ENCODE results near the gene ADAT3. TPM values are rescaled to one million over a fixed set of nuclear protein-coding genes. Genes with fewer than 3 reads are reported as not detected.

Gene ADAT3
- total RNA-seq, 2 donors from 2014 or later, result 3.9 to 8.4 TPM

GRCh38 chr19:1863638-1864479, 41.3 kb upstream of the ADAT3 start:
- peak; percentile 70 for DNase-seq (ENCODE audit: low spot score)
- peak; percentile 62 for ATAC-seq (ENCODE audit: insufficient number of reproducible peaks, low FRiP score, low read depth)
- H3K4me1 ChIP-seq (ENCODE audit: control insufficient read depth in 1 of 2, low read depth in 2 of 2), result peaks cover 26 to 40% of the 10 kb centered on the region in 2 donors

DNA sequence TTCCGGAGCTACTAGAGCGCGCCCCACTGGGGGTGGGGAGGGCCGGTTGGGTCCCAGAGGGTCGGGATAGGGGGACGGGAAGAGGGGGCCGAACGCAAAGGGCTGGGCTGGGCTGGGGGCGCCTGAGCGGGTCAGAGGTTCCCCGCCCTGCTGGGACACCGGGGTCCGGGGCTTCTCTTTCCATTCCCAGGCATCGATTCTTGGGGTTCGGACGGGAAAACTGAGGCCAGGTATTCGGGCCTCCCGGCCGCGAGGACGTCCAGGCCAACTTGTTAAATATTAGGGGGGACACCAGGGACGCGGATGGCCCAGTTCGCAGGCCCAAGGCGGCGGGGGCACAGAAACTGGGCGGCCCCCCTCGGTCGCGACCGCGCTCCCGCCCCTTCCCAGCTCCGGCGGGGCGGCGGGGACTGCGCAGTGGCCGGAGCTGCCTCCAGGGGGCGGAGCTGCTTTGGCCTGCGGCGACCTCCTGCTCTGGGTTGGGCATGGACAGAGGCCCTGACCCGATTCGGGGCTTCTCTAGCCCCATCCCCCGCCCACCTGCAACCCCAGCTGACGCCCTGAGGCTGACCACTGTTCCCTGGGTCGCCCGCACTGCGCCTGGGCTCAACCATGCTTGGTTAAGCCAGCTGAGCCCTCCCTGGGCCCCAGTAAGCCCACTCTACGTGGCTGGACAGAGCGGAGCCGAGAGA, 40.6 kb upstream of the ADAT3 start:
- H3K36me3 ChIP-seq, result no peaks in the 10 kb centered on the region
- DNase-seq (ENCODE audit: low spot score) (no peak), ATAC-seq (ENCODE audit: insufficient number of reproducible peaks, low FRiP score, low read depth) (no peak)
- no peaks in the 10 kb centered on the region for H3K9me3 ChIP-seq
- H3K27me3 ChIP-seq (replicated peaks; ENCODE audit: insufficient read depth), result no peaks in the 10 kb centered on the region
- H3K4me3 ChIP-seq, result peak overlapping the region; percentile 93
- H3K4me1 ChIP-seq (ENCODE audit: control insufficient read depth in 1 of 2, low read depth in 2 of 2), result peaks cover 24 to 37% of the 10 kb centered on the region in 2 donors
- TF ChIP-seq, protein P1, sequence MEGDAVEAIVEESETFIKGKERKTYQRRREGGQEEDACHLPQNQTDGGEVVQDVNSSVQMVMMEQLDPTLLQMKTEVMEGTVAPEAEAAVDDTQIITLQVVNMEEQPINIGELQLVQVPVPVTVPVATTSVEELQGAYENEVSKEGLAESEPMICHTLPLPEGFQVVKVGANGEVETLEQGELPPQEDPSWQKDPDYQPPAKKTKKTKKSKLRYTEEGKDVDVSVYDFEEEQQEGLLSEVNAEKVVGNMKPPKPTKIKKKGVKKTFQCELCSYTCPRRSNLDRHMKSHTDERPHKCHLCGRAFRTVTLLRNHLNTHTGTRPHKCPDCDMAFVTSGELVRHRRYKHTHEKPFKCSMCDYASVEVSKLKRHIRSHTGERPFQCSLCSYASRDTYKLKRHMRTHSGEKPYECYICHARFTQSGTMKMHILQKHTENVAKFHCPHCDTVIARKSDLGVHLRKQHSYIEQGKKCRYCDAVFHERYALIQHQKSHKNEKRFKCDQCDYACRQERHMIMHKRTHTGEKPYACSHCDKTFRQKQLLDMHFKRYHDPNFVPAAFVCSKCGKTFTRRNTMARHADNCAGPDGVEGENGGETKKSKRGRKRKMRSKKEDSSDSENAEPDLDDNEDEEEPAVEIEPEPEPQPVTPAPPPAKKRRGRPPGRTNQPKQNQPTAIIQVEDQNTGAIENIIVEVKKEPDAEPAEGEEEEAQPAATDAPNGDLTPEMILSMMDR (IDR thresholded peaks at IDR 0.05), result peak; percentile 76
- H3K27ac ChIP-seq, result peak overlapping the region; percentile 68 to 86

More at GRCh38 chr19:1863638-1864479, 41.3 kb upstream of the ADAT3 start:
- H3K4me3 ChIP-seq, result peak overlapping the region; percentile 93
- no peaks in the 10 kb centered on the region for H3K9me3 ChIP-seq
- H3K27me3 ChIP-seq (replicated peaks; ENCODE audit: insufficient read depth), result no peaks in the 10 kb centered on the region
- H3K36me3 ChIP-seq, result no peaks in the 10 kb centered on the region
- H3K27ac ChIP-seq, result peak overlapping the region; percentile 68 to 86
- TF ChIP-seq, protein P1 (IDR thresholded peaks at IDR 0.05), result no peak

DNA sequence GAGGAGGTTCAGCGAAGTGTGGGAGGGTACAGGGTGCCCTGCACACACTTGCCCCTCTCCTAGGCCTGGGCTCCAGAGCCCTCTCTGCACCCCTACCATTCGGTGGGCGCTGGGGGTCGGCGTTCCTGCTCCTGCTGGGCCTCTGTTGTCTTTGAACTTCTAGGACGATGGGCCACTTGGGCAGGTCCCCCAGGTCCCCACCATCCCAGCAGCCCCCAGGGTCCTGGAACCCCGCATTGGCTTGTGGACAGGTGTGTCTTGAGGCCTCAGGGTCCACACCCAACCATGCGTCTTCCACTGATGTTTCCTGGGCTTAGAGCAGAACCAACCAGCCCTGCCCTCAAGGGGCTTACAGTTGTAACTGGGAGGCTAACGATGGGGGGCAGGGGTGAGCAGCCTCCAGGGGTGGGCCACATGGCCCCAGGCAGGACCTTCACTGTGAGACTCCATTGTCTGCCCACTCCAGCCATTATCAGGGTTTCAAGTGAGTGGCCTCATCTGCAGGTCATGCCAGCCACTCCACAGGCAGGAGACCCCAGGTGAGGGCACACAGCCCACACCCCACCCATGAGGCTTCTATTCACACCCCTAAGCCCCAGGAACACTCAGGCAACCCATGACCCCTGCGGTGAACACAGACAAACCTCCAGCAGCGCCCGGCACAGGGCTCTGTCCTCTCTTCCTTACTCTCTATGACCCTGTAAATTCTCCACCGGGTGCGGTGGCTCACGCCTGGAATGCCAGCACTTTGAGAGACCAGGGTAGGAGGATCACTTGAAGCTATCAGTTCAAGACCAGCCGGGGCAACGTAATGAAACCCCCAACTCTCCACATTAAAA, 39.8 kb upstream of the ADAT3 start:
- Histone ChIP-seq H3K27ac (peak overlapping the region; percentile 68 to 86), H3K27me3 (replicated peaks; ENCODE audit: insufficient read depth) (no peaks in the 10 kb centered on the region), H3K4me1 (ENCODE audit: control insufficient read depth in 1 of 2, low read depth in 2 of 2) (peaks cover 19 to 29% of the 10 kb centered on the region in 2 donors), H3K9me3 (no peaks in the 10 kb centered on the region), H3K36me3 (no peaks in the 10 kb centered on the region), H3K4me3 (peak overlapping the region; percentile 93)
- TF ChIP-seq, protein P1 (IDR thresholded peaks at IDR 0.05), result no peak
- no peak for ATAC-seq (ENCODE audit: insufficient number of reproducible peaks, low FRiP score, low read depth)
- DNase-seq (ENCODE audit: low spot score), result no peak

- Histone ChIP-seq H3K27me3 (replicated peaks; ENCODE audit: insufficient read depth) (no peaks in the 10 kb centered on the region), H3K4me3 (no peak overlapping the region), H3K27ac (no peak overlapping the region), H3K4me1 (ENCODE audit: control insufficient read depth in 1 of 2, low read depth in 2 of 2) (peaks cover 7 to 15% of the 10 kb centered on the region in 2 donors), H3K9me3 (no peaks in the 10 kb centered on the region), H3K36me3 (no peaks in the 10 kb centered on the region)
- no peak for DNase-seq (ENCODE audit: low spot score)
- TF ChIP-seq, protein P1 (IDR thresholded peaks at IDR 0.05), result no peak
- ATAC-seq (ENCODE audit: insufficient number of reproducible peaks, low FRiP score, low read depth), result no peak
Measured at GRCh38 chr19:1866693-1867348, 38.4 kb upstream of the ADAT3 start.
